Vagina (tissue), 2 donors: ENCODE results near the gene FAM151A.
"Not testable (repeated sequence)": the region's sequence is repeated elsewhere in the genome, so short reads cannot be mapped to it uniquely, and the experiment has no call there.

Experiments used
- POLR2A ChIP-seq, 2 donors: fragments of 450-650 bp; IDR thresholded peaks; one replicate each; pipeline ENCODE4 v1.6.1; 2017; ENCODE audit warnings: antibody characterized with exemption in 2 of 2, mild to moderate bottlenecking in 2 of 2, moderate library complexity in 2 of 2
- POLR2AphosphoS5 ChIP-seq, 2 donors: sonication (generic); formaldehyde crosslinking; IDR thresholded peaks; one replicate each; pipeline ENCODE4 v1.9.0; 2017; ENCODE audit warnings: antibody characterized with exemption in 2 of 2, mild to moderate bottlenecking in 2 of 2, low read depth in 1 of 2; ENCODE audit not compliant: insufficient read depth in 1 of 2
- TF ChIP-seq, protein P1 (sequence below), 3 experiments: fragments of 450-650 bp in 2 of 3; fragments of 200-600 bp in 1 of 3; sonication (generic) in 1 of 3; IDR thresholded peaks; one replicate each; pipeline ENCODE4 v1.5.1; 2017 to 2019; ENCODE audit warnings: antibody characterized with exemption in 3 of 3, mild to moderate bottlenecking in 2 of 3, moderate library complexity in 2 of 3

DNA sequence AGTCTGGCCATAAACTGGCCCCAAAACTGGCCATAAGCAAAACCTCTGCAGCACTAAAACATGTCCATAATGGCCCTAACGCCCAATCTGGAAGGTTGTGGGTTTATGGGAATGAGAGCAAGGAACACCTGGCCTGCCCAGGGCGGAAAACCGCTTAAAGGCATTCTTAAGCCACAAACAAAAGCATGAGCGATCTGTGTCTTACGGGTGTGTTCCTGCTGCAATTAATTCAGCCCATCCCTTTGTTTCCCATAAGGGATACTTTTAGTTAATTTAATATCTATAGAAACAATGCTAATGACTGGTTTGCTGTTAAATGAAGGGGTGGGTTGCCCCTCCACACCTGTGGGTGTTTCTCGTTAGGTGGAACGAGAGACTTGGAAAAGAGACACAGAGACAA is 12.5 kb upstream of the FAM151A start:
- TF ChIP-seq, protein P1, sequence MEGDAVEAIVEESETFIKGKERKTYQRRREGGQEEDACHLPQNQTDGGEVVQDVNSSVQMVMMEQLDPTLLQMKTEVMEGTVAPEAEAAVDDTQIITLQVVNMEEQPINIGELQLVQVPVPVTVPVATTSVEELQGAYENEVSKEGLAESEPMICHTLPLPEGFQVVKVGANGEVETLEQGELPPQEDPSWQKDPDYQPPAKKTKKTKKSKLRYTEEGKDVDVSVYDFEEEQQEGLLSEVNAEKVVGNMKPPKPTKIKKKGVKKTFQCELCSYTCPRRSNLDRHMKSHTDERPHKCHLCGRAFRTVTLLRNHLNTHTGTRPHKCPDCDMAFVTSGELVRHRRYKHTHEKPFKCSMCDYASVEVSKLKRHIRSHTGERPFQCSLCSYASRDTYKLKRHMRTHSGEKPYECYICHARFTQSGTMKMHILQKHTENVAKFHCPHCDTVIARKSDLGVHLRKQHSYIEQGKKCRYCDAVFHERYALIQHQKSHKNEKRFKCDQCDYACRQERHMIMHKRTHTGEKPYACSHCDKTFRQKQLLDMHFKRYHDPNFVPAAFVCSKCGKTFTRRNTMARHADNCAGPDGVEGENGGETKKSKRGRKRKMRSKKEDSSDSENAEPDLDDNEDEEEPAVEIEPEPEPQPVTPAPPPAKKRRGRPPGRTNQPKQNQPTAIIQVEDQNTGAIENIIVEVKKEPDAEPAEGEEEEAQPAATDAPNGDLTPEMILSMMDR (IDR thresholded peaks at IDR 0.05): not testable (repeated sequence)
- not testable (repeated sequence) for TF ChIP-seq POLR2A (IDR thresholded peaks at IDR 0.05); POLR2AphosphoS5 (IDR thresholded peaks at IDR 0.05; ENCODE audit: insufficient read depth in 1 of 2, low read depth in 1 of 2)
